ENCODE data around the gene ROCK1.

Gene ROCK1

DNA sequence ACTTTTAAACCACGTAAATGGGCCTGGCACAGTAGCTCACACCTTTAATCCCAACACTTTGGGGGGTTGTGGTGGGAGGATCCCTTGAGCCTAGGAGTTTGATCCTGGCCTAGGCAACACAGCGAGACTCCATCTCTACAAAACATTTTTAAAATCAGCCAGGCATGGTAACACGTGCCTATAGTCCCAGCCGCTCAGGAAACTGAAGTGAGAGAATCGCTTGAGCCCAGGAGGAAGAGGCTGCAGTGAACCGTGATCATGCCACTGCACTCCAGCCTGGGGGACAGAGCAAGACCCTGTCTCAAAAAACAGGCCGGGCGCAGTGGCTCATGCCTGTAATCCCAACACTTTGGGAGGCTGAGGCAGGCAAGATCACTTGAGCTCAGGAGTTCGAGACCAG lies 12.2 kb downstream of the ROCK1 start:
- DNase-seq (ENCODE audit: low read depth): no peak
- TF ChIP-seq MYC (IDR thresholded peaks at IDR 0.05; ENCODE audit: low read depth, low read length) (no peak), POLR2A (IDR thresholded peaks at IDR 0.05; ENCODE audit: extremely low read depth, insufficient read length) (no peak)
- TF ChIP-seq, protein P1, sequence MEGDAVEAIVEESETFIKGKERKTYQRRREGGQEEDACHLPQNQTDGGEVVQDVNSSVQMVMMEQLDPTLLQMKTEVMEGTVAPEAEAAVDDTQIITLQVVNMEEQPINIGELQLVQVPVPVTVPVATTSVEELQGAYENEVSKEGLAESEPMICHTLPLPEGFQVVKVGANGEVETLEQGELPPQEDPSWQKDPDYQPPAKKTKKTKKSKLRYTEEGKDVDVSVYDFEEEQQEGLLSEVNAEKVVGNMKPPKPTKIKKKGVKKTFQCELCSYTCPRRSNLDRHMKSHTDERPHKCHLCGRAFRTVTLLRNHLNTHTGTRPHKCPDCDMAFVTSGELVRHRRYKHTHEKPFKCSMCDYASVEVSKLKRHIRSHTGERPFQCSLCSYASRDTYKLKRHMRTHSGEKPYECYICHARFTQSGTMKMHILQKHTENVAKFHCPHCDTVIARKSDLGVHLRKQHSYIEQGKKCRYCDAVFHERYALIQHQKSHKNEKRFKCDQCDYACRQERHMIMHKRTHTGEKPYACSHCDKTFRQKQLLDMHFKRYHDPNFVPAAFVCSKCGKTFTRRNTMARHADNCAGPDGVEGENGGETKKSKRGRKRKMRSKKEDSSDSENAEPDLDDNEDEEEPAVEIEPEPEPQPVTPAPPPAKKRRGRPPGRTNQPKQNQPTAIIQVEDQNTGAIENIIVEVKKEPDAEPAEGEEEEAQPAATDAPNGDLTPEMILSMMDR (IDR thresholded peaks at IDR 0.05; ENCODE audit: low read depth, low read length): no peak
- TF ChIP-seq, protein P2, sequence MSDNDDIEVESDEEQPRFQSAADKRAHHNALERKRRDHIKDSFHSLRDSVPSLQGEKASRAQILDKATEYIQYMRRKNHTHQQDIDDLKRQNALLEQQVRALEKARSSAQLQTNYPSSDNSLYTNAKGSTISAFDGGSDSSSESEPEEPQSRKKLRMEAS (IDR thresholded peaks at IDR 0.05; ENCODE audit: low read depth, low read length): no peak
- no peak overlapping the region for H3K4me3 ChIP-seq (ENCODE audit: low read depth, low read length)

DNA sequence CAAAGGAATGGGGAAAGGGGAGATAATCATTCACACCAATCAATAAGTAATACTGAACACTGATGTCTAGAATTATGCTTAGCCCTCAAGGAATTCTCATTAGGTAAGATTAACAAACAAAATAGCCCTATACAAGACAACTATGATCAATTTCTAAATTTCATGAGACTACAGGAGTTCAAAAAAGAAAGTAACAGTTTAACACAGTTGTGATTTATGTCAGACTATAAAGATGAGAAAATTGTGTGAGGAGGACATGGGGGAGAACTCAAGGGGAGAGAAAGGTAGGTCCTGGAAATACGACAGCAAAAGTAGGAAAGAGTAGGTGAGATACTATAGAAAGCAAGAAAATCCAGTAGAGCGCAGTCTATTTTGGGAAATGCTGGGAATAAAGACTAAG lies 14.9 kb downstream of the ROCK1 start:
- no peak overlapping the region for H3K4me3 ChIP-seq (ENCODE audit: low read depth, low read length)
- no peak for DNase-seq (ENCODE audit: low read depth)
- TF ChIP-seq, protein P1 (IDR thresholded peaks at IDR 0.05; ENCODE audit: low read depth, low read length): no peak
- TF ChIP-seq POLR2A (IDR thresholded peaks at IDR 0.05; ENCODE audit: extremely low read depth, insufficient read length) (no peak), MYC (IDR thresholded peaks at IDR 0.05; ENCODE audit: low read depth, low read length) (no peak)
- TF ChIP-seq, protein P2 (IDR thresholded peaks at IDR 0.05; ENCODE audit: low read depth, low read length): no peak

GRCh38 chr18:21093133-21093532 lies 18.5 kb downstream of the ROCK1 start:
- TF ChIP-seq, protein P1 (IDR thresholded peaks at IDR 0.05; ENCODE audit: low read depth, low read length): no peak
- no peak for TF ChIP-seq MYC (IDR thresholded peaks at IDR 0.05; ENCODE audit: low read depth, low read length)
- TF ChIP-seq POLR2A (IDR thresholded peaks at IDR 0.05; ENCODE audit: extremely low read depth, insufficient read length): no peak
- TF ChIP-seq, protein P2 (IDR thresholded peaks at IDR 0.05; ENCODE audit: low read depth, low read length): no peak
- no peak for DNase-seq (ENCODE audit: low read depth)
- H3K4me3 ChIP-seq (ENCODE audit: low read depth, low read length): no peak overlapping the region

DNA sequence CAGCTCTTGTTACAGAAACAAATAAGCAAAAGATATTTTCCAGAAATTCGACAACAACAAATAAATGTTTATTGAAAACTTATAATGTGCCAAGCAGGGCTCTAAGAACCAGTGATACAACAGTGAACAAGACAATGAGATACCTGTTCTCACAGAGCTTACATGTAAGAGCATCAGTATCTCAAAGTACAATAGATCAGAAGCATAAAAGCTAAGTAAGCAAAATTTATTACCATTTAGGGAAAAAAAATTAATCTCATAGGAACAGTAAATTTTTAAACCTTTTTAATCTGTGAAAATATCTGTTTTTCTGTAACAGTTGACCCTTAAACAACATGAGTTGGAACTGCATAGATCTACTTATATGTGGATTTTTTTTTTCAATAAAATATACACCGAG lies 20.9 kb downstream of the ROCK1 start:
- no peak for DNase-seq (ENCODE audit: low read depth)
- no peak for TF ChIP-seq POLR2A (IDR thresholded peaks at IDR 0.05; ENCODE audit: extremely low read depth, insufficient read length)
- TF ChIP-seq, protein P1 (IDR thresholded peaks at IDR 0.05; ENCODE audit: low read depth, low read length): no peak
- TF ChIP-seq, protein P2 (IDR thresholded peaks at IDR 0.05; ENCODE audit: low read depth, low read length): no peak
- TF ChIP-seq MYC (IDR thresholded peaks at IDR 0.05; ENCODE audit: low read depth, low read length): no peak
- no peak overlapping the region for H3K4me3 ChIP-seq (ENCODE audit: low read depth, low read length)

GRCh38 chr18:21085579-21086166 lies 25.9 kb downstream of the ROCK1 start:
- TF ChIP-seq, protein P2 (IDR thresholded peaks at IDR 0.05; ENCODE audit: low read depth, low read length): no peak
- TF ChIP-seq, protein P1 (IDR thresholded peaks at IDR 0.05; ENCODE audit: low read depth, low read length): no peak
- TF ChIP-seq MYC (IDR thresholded peaks at IDR 0.05; ENCODE audit: low read depth, low read length) (no peak), POLR2A (IDR thresholded peaks at IDR 0.05; ENCODE audit: extremely low read depth, insufficient read length) (no peak)
- H3K4me3 ChIP-seq (ENCODE audit: low read depth, low read length): no peak overlapping the region
- DNase-seq (ENCODE audit: low read depth): no peak
